Testis (tissue), 3 donors: ENCODE results near the gene FBXO24. TPM values are rescaled to one million over a fixed set of nuclear protein-coding genes. Genes with fewer than 3 reads are reported as not detected.

Experiments used
- DNase-seq: peaks from one replicate; pipeline ENCODE4 v3.0.0-alpha.2; 2019
- H3K27ac ChIP-seq, 2 donors: fragments of 200-600 bp; sonication (generic); one replicate each; pipeline ENCODE4 v1.5.1; 2019
- H3K27me3 ChIP-seq: fragments of 200-600 bp; sonication (generic); one replicate; pipeline ENCODE4 v1.5.1; 2019
- H3K36me3 ChIP-seq: fragments of 200-600 bp; sonication (generic); one replicate; pipeline ENCODE4 v1.5.1; 2017; ENCODE audit warnings: low read depth; ENCODE audit errors: missing control alignments
- H3K4me1 ChIP-seq: fragments of 200-600 bp; sonication (generic); one replicate; pipeline ENCODE4 v1.5.1; 2019
- H3K4me3 ChIP-seq, 2 donors: fragments of 200-600 bp; sonication (generic); one replicate each; pipeline ENCODE4 v1.5.1; 2017 to 2019
- H3K9me3 ChIP-seq: fragments of 200-600 bp; sonication (generic); one replicate; pipeline ENCODE4 v1.5.1; 2017
- CTCF ChIP-seq, 3 experiments: fragments of 450-650 bp in 2 of 3; fragments of 200-600 bp in 1 of 3; sonication (generic) in 1 of 3; IDR thresholded peaks; one replicate each; pipeline ENCODE4 v1.5.1; 2016 to 2019; ENCODE audit warnings: antibody characterized with exemption in 3 of 3, mild to moderate bottlenecking in 2 of 3, moderate library complexity in 1 of 3
- POLR2A ChIP-seq: fragments of 450-650 bp; IDR thresholded peaks from one replicate; pipeline ENCODE4 v1.6.1; 2017; ENCODE audit warnings: antibody characterized with exemption, mild to moderate bottlenecking, moderate library complexity
- WGBS, 2 donors: methylation state at CpG; one replicate each; pipeline ENCODE4 v1.1.5; 2018; 5-methylcytosine and 5-hydroxymethylcytosine counted together
- intact Hi-C: fragments of 100-400 bp; cut with DNase I; formaldehyde crosslinking; loops from one replicate; pipeline ENCODE4 v1.15.1; 2023; ENCODE audit warnings: low total_unique reads
- polyA plus RNA-seq: library from polyadenylated mRNA; stranded (reverse); fragments of 350-450 nt; fragmentation: Illumina TruSeq; extraction: RNeasy Lipid Tissue Mini Kit (QIAGEN cat#74804); gene quantifications from one replicate; pipeline ENCODE4 v1.2.3, GENCODE V29; 2014; ENCODE audit warnings: low read depth, low replicate concordance; ENCODE audit not compliant: insufficient read depth
- total RNA-seq, 2 donors: library from RNA; depleted of rRNA; stranded (reverse); fragments of >200 nt; gene quantifications; one replicate each; pipeline ENCODE4 v1.2.3, GENCODE V29; 2016

FBXO24 gene
- total and polyA plus RNA-seq, 3 donors from 2014 or later = 37.5 to 112 (median 74.5) TPM

- peak overlapping the region; percentile 90 to 92 for H3K27ac ChIP-seq
- no peak for TF ChIP-seq POLR2A
- TF ChIP-seq CTCF (IDR thresholded peaks at IDR 0.05) = no peak
- no peak overlapping the region for H3K4me3 ChIP-seq
- intact Hi-C loops = loop anchor here (1.0 kb wide), 1 partner anchor 37 kb away; no protein-coding TSS in a partner anchor
- DNase-seq = peak; percentile 84
- WGBS, 2 donors = 40 to 50% methylated on average over 2 to 3 of the region's 3 CpGs
- H3K36me3 ChIP-seq = no peaks in the 10 kb centered on the region
- H3K4me1 ChIP-seq = peaks cover 54% of the 10 kb centered on the region
- H3K27me3 ChIP-seq = no peaks in the 10 kb centered on the region
- H3K9me3 ChIP-seq = no peaks in the 10 kb centered on the region
Measured at GRCh38 chr7:100545360-100546128, 40.6 kb upstream of the FBXO24 start.

- intact Hi-C loops = loop anchor here (1.0 kb wide), 1 partner anchor 36 kb away; no protein-coding TSS in a partner anchor
- Histone ChIP-seq H3K36me3 (no peaks in the 10 kb centered on the region), H3K9me3 (no peaks in the 10 kb centered on the region), H3K4me3 (no peak overlapping the region), H3K27me3 (no peaks in the 10 kb centered on the region), H3K4me1 (peaks cover 54% of the 10 kb centered on the region), H3K27ac (peak overlapping the region; percentile 90 to 92)
- TF ChIP-seq CTCF (IDR thresholded peaks at IDR 0.05) = peak in 1 of 3 experiments; percentile 4
- TF ChIP-seq POLR2A = no peak
- no peak for DNase-seq
- 33 to 39% methylated on average over 10 of the region's 10 CpGs for WGBS, 2 donors
Measured at GRCh38 chr7:100546129-100546925, 39.8 kb upstream of the FBXO24 start.

GRCh38 chr7:100546926-100547800 lies 39.0 kb upstream of the FBXO24 start:
- no peak overlapping the region for H3K4me3 ChIP-seq
- intact Hi-C loops = loop anchor here (1.0 kb wide), 1 partner anchor 35 kb away; no protein-coding TSS in a partner anchor

More at GRCh38 chr7:100546926-100547800, 39.0 kb upstream of the FBXO24 start:
- TF ChIP-seq CTCF (IDR thresholded peaks at IDR 0.05) (no peak), POLR2A (no peak)
- Histone ChIP-seq H3K27ac (peak overlapping the region; percentile 90 to 92), H3K27me3 (no peaks in the 10 kb centered on the region), H3K4me1 (peaks cover 54% of the 10 kb centered on the region), H3K9me3 (no peaks in the 10 kb centered on the region), H3K36me3 (no peaks in the 10 kb centered on the region)
- WGBS, 2 donors = 37 to 48% methylated on average over 9 of the region's 9 CpGs
- no peak for DNase-seq
